GM18870 (cell line): ENCODE measurements around the gene ELMOD2.
A peak's percentile ranks its signal among the peaks of the same experiment; 100 is the strongest.
"Not testable (repeated sequence)": the region's sequence is repeated elsewhere in the genome, so short reads cannot be mapped to it uniquely, and the experiment has no call there.

Experiments
- ATAC-seq: cut with Tn5 transposase; IDR thresholded peaks from one replicate; pipeline ENCODE4 v1.9.1; 2021; ENCODE audit warnings: moderate library complexity; ENCODE audit not compliant: unreplicated experiment

Gene ELMOD2, protein sequence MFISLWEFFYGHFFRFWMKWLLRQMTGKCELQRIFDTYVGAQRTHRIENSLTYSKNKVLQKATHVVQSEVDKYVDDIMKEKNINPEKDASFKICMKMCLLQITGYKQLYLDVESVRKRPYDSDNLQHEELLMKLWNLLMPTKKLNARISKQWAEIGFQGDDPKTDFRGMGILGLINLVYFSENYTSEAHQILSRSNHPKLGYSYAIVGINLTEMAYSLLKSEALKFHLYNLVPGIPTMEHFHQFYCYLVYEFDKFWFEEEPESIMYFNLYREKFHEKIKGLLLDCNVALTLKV

DNA sequence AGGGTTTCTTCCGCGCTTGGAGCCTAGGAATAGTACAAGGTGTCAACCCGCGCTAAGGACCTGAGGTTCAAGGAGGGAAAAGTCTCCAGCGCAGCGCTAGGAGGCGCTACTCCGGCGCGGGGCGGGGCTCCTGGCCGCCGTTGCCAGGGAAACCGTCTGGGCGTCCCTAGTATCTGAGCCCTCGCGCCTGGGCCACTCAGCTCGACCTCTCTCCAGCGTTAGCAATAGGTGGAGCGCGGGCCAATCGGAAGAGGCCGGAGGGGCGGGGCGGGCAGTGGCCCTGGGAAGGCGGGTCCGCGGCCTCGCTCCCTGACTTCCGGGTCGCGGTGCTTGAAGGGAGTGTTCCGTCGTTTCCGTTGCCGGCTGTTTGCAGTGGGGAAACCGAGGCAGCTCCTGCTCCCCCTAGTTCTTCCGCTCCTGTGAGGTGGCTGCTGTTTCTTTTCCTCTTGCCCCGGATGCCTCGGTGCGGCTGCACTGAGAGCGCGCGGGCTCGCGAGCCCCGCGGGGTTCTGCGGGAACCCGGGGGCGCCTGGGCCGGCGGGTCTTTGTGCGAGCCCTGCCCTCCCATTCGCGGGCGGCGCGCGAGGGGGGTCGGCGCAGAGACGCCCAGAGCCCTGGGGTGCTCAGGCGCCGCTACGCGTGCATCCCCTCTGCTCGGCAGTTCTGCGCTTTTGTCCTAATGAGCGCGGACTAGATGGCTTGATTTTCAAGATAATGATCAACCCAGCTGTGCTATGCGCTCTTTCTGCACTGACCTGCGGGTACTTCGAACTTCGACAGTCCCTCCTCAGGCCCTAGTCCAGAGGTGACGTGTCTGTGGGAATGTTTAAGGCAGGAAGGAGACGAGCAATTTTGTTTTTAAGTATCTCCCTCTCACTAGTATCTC, at the start of gene ELMOD2:
Gene ELMOD2 (plus strand): TSS at position 312 of the 886 bp plus-strand sequence. CDS start 1,261 bp downstream, outside the sequence.
- peak; percentile 99 for ATAC-seq

DNA sequence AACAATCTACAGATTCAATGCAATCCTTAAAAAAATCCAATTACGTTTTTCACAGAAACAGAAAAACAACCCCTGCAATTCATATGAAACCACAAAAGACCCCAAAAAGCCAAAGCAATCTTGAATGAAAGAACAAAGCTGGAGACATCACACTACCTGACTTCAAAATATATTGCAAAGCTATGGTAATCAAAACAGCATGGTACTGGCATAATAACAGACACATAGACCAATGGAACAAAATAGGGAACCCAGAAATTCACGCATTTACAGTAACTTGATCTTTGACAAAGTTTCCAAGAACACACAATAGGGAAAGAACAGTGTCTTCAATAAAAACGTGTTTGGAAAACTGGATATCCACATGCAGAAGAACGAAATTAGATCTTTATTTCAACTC, 40.5 kb upstream of the ELMOD2 start:
- ATAC-seq: no peak

DNA sequence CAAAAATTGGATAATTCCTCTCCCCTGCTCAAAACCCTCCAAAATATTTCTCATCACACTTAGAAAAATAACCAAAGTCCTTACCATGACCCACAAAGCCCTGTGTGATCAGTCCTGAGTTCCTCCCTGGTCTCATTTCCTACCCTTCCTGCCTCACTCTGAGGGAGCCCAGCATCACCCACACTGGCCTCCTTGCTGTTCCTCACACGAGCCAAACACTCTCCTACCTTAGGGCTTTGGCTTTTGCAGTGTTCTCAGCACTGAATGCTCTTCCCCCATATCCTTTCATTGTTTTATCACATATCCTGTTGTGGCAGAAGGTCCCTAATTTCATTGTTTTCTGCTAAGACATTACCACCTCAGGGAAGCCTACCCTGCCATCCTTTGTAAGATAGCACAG, 38.0 kb upstream of the ELMOD2 start:
- ATAC-seq: no peak

DNA sequence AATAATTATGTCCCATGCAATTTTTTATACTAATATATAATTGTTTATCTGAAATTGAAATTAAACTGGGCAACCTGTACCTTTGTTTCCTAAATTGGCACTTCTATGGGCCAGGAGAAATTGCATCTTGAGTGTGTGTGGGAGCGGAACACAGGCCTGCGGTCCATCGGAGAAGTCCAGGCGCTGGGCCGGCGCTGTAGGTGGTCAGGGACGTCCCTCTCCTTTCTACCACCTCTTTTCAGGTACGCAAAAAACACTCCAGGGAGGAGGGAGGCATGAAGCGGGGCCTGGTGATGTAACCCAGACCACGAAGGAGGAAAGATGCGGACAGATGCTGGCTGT, 26.6 kb upstream of the ELMOD2 start:
- ATAC-seq: no peak

DNA sequence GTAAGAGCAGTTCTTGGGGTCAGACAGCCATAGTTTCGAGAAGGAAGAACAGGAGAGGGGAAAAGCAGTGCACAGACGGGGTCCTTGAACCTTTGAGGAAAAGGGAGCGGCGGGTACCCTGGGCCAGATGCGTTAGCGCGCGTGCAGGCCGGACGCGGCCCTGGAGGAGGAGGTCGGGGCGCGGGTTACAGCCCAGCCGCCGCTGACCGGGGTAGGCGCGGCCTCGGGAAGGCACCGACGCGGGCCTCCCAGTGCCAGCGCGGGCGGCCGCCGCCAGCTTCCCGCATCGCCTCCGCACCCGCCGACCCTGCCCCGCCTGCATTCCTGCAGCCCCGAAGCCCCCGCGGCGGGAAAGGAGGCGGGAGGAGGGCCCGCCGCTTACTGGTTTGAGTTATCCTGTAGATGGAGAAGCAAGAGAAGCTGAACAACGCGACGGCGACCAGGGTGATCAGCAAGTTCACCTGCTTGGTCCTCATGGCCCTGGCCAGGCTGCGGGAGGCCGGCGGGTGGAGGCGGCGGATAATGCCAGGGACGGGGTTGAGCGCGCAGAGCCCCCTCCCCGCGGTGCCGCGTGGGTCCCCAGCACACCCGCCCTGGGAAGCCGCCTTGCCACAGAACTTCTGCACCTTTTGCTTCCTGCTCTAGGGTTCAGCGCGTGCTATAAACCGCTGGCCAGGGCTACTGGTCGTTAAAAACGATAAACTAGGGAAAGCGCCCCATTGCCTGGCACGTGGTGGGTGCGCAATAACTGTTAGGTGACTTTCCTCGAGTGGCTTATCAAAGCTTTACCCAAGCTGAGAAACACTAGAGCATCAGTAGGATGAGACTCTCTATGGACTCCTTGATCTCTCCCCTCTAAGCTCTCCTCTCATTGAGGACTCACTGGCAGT, 26.0 kb upstream of the ELMOD2 start, which contains the start of gene MGAT4D:
Gene MGAT4D (minus strand): TSS at position 547 of the 890 bp plus-strand sequence. CDS start 71 bp downstream, at position 476.
- ATAC-seq: no peak

DNA sequence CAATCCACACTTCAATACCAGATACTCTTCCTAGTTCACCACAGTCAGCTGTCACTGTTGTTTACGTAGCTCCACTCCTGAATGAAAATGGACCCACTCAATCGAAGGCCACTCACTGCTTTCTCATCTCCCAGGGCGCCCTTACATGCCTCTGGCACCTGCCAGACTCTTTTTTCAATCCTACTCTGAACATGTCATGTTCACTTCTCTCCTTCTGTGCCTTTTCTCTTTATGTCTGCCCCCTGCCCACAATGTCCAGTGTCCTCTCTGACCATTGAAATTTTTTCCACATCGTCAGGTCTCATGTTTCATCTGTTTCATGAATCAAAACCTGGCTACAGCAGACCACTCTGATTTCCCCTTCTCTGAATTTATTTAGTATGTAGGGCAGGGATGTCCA, 24.6 kb upstream of the ELMOD2 start:
- no peak for ATAC-seq

DNA sequence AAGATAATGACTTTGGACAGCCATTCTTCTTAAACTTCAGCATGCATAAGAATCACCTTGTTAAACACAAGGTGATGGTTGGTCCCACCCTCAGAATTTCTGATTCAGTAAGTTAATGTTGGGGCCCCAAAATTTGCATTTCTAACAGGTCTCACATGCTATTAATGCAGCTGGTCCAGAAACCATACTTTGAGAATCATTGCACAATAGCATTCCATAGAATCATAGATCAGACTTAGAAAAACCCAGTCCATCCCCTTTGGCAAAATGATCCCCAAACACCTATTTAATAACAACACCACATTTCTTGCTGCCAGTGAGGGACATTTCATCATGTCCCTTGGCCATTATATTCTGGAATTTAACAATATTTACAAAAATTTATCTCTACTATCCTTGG, 19.7 kb upstream of the ELMOD2 start:
- ATAC-seq: no peak

DNA sequence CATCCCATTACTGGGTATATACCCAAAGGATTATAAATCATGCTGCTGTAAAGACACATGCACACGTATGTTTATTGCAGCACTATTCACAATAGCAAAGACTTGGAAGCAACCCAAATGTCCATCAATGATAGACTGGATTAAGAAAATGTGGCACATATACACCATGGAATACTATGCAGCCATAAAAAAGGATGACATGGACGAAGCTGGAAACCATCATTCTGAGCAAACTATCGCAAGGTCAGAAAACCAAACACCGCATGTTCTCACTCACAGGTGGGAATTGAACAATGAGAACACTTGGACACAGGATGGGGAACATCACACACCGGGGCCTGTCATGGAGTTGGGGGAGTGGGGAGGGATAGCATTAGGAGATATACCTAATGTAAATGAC, 10.2 kb upstream of the ELMOD2 start:
- not testable (repeated sequence) for ATAC-seq

DNA sequence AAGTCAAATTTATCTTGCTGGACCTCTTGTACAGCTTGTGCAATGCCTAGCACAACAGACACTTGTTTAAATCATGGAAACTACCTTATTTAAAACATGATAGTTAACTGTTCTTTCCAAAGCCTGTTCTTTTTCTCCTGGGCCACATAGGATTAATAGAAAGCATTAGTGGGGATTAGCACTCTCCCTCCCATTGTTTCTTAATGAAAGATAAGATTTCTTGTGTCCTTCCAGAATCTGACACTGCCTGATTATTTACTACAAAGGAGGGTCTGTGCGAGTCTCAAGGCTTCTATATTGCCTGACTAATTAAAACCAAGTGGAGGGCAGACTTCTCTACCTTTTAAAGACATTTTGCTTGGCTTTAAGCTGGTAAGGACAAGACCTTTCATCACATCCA, 8.5 kb upstream of the ELMOD2 start:
- ATAC-seq: no peak

DNA sequence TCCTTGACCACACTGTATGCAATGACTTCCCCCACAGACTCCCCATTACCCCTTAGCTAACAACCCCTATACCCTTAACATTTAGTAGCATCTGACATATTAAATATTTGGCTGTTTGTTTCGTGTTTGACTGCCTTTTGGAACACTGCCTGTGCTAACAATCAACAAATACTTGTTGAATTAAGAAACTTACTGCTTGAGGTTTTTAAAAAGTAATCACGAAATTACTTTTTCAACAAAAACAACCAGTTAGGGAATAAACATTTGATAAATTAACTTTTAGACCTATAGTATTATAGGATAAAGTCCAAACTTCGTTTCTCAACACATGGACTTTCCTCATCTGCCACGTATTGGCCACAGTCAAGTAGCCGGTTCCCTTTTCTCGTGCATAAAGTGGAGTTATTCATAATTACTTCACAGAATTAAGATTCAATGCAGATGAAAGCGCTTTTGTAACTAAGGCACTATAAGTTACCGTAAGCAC, 555 bp upstream of the ELMOD2 start:
- peak; percentile 31 for ATAC-seq

DNA sequence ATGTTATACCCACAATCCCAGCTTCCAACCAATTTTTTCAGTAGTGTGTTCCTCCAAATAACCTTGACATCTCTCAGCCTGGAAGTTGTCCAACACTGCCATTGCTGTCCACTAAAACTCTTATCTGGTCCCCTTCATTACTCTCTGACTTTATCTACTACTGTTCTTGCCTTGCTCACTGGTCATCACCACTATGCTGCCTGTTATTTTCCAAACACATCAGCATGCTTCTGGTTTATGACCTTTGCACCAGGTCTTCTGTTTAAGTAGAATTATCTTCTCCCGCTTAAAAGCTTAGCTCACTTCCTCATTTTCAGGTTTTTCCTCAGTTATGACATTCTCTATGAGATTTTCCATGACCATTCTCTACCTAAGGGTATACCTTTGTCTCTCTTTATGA, 5.5 kb downstream of the ELMOD2 start:
- no peak for ATAC-seq

DNA sequence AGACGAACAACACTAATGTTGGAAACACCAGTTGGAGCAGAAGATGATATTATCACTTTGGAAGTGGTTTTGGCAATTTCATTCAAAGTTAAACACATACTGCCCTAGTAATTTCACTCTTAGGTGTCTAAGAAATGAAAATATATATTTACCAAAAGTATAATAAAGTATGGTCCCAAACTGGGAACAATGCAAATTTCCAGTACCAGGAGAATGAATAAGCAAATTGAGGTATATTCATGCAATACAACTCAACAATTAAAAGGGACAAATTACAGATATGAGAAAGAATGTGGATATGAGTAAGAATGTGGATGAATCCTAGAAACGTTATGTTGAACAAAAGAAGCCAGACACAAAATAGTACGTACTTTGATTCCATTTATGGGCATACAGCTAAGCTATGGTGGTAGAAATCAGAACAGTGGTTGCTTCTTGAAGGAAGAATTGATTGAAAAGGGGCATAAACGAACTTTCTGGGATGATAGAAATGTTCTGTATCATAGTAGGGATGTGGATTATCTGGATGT, 10.0 kb downstream of the ELMOD2 start:
- ATAC-seq: no peak

DNA sequence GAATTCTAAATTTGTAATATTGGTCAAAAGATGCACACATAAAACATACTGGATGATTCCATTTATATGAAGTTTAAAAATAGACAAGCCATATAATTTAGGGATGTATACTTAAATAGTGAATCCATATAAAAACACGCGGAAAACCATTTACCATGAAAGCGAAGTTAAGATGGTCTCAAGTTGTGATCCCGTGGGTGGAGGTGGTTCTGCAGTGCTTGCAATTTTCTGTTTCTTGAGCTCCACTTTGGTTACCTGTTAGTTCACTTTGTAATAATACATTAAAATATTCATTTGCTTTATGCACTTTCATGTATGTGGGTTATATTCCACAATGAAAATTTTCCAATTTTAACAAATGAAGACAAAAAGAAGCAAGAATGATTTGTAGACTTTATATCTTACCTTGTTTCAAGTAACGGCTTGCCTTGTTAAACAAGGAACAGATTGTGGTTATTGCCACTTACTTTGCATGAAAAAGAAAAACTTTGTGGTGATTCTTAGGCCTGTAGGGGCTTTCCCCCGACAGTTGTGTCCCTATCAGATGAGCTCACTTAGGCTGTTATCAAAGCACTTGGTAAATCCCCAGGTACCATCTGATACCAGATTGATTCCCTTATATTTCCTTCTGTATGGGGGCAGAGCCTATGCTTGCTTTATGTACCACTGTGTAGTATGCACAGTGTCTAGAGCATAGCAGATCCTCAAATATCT, 32.6 kb downstream of the ELMOD2 start:
- ATAC-seq: peak; percentile 100

DNA sequence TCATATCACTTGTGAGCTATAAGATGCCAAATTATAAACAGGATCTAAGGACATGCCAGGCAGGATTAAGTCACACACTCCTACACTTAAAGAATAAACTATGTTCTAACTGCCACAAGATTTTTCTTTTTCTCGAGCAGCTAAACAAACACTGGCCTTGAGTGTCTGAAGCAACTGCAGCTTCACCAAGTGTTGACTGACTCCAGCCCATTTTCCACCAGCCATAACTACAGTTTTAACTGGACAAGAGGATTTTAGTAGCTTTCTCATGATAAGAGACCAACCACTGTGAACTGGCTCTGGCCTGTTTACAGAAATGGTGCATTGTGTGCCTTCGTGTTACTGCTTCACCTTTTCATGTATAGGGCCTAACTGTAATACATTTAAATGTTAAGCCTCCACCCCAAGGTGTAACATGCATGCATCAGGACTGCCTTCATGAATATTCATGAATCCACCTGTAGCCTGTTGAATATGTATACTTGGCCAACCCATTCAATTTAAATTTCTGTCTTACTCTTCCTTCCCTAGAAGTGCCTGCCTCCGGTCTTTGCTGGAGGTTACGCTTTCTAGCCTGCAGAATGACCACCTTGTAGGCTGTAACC, 34.0 kb downstream of the ELMOD2 start:
- ATAC-seq: no peak

DNA sequence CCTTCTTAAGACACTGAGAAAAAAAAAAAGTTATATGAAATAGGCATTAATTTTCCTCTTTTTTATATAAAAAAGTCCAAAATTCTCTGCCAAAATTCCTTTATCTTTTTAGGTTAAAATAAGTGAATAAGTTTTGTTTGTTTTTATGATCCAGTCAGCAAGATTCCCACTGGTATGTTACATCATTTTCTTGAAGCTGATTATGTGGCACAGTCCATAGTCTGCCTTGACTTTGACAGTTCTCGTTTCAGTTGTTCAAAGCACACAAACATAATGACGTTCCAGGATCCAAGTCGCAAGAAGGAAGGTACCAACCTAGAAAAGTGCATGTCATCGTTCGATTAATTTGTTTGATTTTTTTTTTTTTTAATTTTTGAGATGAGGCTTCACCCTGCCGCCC, 35.7 kb downstream of the ELMOD2 start:
- no peak for ATAC-seq

DNA sequence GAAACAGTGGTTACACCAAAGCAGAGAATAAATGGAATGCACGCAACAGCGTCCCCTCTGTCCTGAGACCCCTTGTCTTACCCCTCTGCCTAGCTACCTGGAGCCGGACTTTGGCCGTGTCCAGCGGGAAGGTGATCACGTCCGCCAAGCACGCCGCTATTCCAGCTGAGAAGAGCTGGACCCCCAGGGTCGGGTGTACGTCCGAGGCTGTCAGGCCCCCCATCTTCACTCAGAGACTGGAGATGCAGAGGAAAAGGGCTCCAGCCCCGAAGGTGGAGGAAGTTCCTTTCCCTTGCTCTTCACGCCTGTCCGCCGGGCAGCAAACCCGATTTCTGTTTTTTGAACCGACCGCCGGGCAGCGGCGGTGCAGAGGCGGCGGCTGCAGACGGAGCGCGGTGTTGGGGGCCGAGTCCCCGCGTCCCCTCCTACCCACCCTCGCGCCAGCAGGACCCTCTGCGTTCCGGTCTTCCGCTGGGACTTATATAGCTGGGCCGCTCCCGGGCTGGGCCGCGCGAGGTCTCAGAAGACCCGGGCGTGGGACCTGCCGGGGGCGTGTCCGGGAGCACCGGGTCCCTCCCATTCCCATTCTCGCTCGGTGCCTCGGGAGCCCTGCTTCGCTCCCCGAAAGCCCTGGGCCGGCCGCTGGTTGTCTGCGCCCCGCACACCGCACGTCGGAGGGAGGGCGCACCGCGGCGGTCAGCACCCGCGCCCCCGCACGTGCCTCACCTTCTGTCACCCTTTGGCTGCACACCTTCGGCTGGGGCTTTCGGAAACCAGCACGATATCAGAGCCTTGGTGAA, 44.7 kb downstream of the ELMOD2 start, which contains the start of gene UCP1:
Gene UCP1 (minus strand): TSS at position 455 of the 800 bp plus-strand sequence. CDS start 232 bp downstream, at position 223.
- no peak for ATAC-seq

DNA sequence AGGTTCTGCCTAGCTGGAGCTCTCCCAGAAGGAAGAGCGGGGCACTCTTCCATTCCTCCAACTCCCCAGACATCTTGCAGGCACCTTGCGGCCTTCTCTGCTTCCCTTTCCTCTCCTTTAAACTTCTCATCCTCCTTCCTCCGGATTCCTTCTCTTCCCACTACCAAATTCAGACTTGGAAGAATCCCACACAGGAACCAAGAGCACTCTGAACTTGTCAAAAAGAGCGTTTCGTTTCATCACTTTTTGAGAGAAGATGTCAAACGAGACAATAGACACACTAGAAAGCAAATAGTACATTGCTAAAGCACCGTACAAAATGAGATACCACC, 45.3 kb downstream of the ELMOD2 start:
- no peak for ATAC-seq

DNA sequence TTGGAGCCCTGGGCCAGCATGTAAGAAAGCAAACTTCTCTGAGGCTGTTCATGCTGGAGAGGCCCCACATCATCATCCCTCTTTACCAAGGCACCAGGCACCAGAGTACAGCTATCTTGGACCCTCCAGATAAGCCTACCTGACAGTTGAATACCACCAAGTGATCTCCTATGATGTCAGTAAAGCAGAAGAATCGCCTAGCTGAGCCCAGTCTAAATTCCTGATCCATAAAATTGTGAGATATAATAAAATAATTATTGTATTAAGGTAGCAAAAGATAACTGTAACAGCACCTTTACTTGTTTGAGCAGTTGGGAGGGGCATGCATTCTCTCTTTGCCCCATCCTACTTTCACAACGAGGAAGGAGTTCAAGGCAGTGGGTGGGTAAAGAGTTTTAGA, 47.7 kb downstream of the ELMOD2 start:
- no peak for ATAC-seq

DNA sequence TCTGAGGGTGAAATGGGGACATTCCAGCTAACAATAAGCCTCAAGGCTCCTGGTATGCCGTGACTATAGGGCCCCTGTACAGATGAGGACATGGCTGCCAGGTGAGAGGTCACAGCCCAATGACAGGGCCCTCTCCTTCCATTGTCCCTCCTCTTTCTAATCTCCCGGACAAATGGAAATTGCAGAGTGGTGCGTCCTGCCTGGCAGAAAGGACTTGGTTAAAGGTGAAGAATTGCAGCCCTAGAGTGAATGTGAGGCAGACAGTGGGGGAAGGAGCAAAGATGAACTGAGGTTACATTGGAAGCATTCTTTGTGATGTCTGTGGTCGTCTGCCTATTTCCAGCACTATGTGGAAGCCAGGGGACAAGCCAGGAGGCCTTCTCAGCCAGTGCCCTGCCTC, 51.5 kb downstream of the ELMOD2 start:
- no peak for ATAC-seq
